ENCODE measurements around the gene CCDC77. TPM values are rescaled to one million over a fixed set of nuclear protein-coding genes. Genes with fewer than 3 reads are reported as not detected.
A peak's percentile ranks its signal among the peaks of the same experiment; 100 is the strongest.

Gene CCDC77
- total RNA-seq, 1 donor from 2014 or later = 5.7 TPM

GRCh38 chr12:447141-447540 is 45.7 kb downstream of the CCDC77 start:
- peak; percentile 77 for ATAC-seq
- peaks cover 4% of the 10 kb centered on the region for H3K27me3 ChIP-seq
- intact Hi-C loops (cut with DNase I) = no loop called here
- no peak overlapping the region for H3K4me3 ChIP-seq
- H3K27ac ChIP-seq = no peak overlapping the region
- H3K9me3 ChIP-seq = no peaks in the 10 kb centered on the region
- H3K36me3 ChIP-seq = no peaks in the 10 kb centered on the region
- DNase-seq = no peak
- TF ChIP-seq CTCF (IDR thresholded peaks at IDR 0.05) = no peak
- no peaks in the 10 kb centered on the region for H3K4me1 ChIP-seq

- no peaks in the 10 kb centered on the region for H3K9me3 ChIP-seq
- ATAC-seq (no peak), DNase-seq (no peak)
- H3K27ac ChIP-seq = no peak overlapping the region
- no peaks in the 10 kb centered on the region for H3K36me3 ChIP-seq
- TF ChIP-seq CTCF (IDR thresholded peaks at IDR 0.05) = no peak
- intact Hi-C loops (cut with DNase I) = no loop called here
- H3K4me3 ChIP-seq = no peak overlapping the region
- H3K4me1 ChIP-seq = no peaks in the 10 kb centered on the region
- H3K27me3 ChIP-seq = peaks cover 4% of the 10 kb centered on the region
These were observed 47.8 kb downstream of the CCDC77 start for GRCh38 chr12:449203-449602.

- H3K9me3 ChIP-seq = no peaks in the 10 kb centered on the region
- TF ChIP-seq CTCF (IDR thresholded peaks at IDR 0.05) = no peak
- intact Hi-C loops (cut with DNase I) = loop anchor here (5.0 kb wide), 1 partner anchor 97 kb away; no protein-coding TSS in a partner anchor
- no peak overlapping the region for H3K4me3 ChIP-seq
- ATAC-seq (no peak), DNase-seq (no peak)
- H3K36me3 ChIP-seq = no peaks in the 10 kb centered on the region
- H3K4me1 ChIP-seq = no peaks in the 10 kb centered on the region
- no peak overlapping the region for H3K27ac ChIP-seq
- peaks cover 4% of the 10 kb centered on the region for H3K27me3 ChIP-seq
These were observed 49.0 kb downstream of the CCDC77 start for GRCh38 chr12:450438-450837.

GRCh38 chr12:452667-453210 is 51.3 kb downstream of the CCDC77 start:
- ATAC-seq = no peak
- no peak for TF ChIP-seq CTCF (IDR thresholded peaks at IDR 0.05)
- no peak overlapping the region for H3K4me3 ChIP-seq

GRCh38 chr12:454833-455232 is 53.4 kb downstream of the CCDC77 start:
- no peak for DNase-seq
- TF ChIP-seq CTCF (IDR thresholded peaks at IDR 0.05) = no peak
- Histone ChIP-seq H3K9me3 (no peaks in the 10 kb centered on the region), H3K36me3 (no peaks in the 10 kb centered on the region), H3K27ac (no peak overlapping the region), H3K4me1 (peaks cover 6% of the 10 kb centered on the region), H3K27me3 (peaks cover 8% of the 10 kb centered on the region), H3K4me3 (no peak overlapping the region)
- no peak for ATAC-seq
- intact Hi-C loops (cut with DNase I) = loop anchor here (5.0 kb wide), 1 partner anchor 92 kb away; no protein-coding TSS in a partner anchor

More at GRCh38 chr12:452667-453210, 51.3 kb downstream of the CCDC77 start:
- Histone ChIP-seq H3K4me1 (no peaks in the 10 kb centered on the region), H3K27ac (no peak overlapping the region), H3K27me3 (peaks cover 4% of the 10 kb centered on the region), H3K36me3 (no peaks in the 10 kb centered on the region), H3K9me3 (no peaks in the 10 kb centered on the region)
- intact Hi-C loops (cut with DNase I) = loop anchor here (5.0 kb wide), 1 partner anchor 95 kb away; no protein-coding TSS in a partner anchor
- peak; percentile 69 for DNase-seq

- no peak for DNase-seq
- no peaks in the 10 kb centered on the region for H3K36me3 ChIP-seq
- H3K4me1 ChIP-seq = peaks cover 6% of the 10 kb centered on the region
- H3K27me3 ChIP-seq = peaks cover 13% of the 10 kb centered on the region
- ATAC-seq = no peak
- TF ChIP-seq CTCF (IDR thresholded peaks at IDR 0.05) = no peak
- H3K4me3 ChIP-seq = no peak overlapping the region
- intact Hi-C loops (cut with DNase I) = no loop called here
- H3K9me3 ChIP-seq = no peaks in the 10 kb centered on the region
- no peak overlapping the region for H3K27ac ChIP-seq
These were observed 54.4 kb downstream of the CCDC77 start for GRCh38 chr12:455821-456220.

Data from upper lobe of right lung (tissue), 1 donor.